A549 treated with DMSO at 1 μM for 4 hours (cell line): Measurements from ENCODE around the gene EDAR. TPM values are rescaled to one million over a fixed set of nuclear protein-coding genes. Genes with fewer than 3 reads are reported as not detected.

Experiments
- total RNA-seq: library from RNA; stranded (reverse); fragments of 200-300 nt; extraction: Qiagen RNA extraction; gene quantifications from 5 replicates; pipeline ENCODE4 v1.2.3, GENCODE V29; 2022; ENCODE audit warnings: low read depth

Gene EDAR
- total RNA-seq = 0.02 TPM in 2 of 5 replicates, not detected in the others

DNA sequence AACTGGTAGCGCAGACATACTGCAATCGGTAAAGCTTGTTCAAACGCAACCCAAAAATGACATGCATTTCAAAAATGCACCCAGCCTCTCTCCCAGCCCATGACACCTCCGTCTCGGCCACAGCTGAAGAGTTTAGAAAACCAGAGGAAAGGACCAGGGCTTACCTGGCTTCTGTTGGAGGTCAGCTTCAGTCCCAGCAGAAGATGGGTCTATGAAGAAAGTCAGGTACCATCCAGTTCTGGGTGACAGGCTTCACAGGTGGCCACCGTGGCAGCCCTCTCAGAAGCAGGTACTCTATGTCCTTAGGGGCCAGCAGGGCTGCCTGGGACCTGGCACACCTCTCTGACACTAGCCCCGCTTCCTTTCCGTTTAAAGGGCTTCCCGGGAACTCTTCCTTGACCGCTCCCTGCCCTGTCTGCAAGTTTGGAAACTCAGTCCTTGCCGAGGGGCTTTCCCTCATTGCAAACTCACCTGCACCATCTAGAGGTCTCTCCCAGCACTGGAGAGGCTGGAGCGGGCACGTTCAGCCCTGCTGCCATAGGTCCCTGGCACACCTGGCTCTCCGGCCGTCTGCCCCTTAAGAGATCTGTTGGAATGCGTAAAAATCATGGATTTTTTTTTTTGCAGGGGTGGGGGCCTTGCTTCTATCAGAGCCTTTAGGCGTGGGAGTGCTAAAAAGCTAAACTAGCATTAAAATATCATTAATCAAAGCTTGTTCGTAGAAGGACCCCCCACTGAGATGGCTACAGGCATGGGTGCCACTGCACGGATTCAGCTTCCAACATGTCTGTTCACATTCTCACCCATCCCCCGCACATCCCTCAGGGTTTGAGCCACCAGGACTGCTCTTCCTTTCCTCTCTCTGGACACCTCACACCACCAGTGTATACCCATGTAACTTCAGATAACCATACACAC, at the start of gene EDAR:
EDAR (minus strand) TSS at position 425 of the 918 bp plus-strand sequence. CDS start 58,206 bp downstream, outside the sequence.

Other genes starting within 250 kb of the EDAR start
- 7.9 to 10.0 TPM (median 8.8 TPM) in 5 replicates for gene CCDC138, start 202.4 kb downstream of the EDAR start, total RNA-seq
- 0.25 to 0.50 TPM (median 0.45 TPM) in 5 replicates for gene SH3RF3, start 140.0 kb upstream of the EDAR start, total RNA-seq